GM04503 (cell line): Measurements from ENCODE around the gene AQP2.
"Not testable (repeated sequence)": the region's sequence is repeated elsewhere in the genome, so short reads cannot be mapped to it uniquely, and the experiment has no call there.

ENCODE experiments used
- DNase-seq: peaks from one replicate; pipeline ENCODE4 v3.0.0-alpha.2; 2012; ENCODE audit warnings: low read depth

AQP2 gene

DNA sequence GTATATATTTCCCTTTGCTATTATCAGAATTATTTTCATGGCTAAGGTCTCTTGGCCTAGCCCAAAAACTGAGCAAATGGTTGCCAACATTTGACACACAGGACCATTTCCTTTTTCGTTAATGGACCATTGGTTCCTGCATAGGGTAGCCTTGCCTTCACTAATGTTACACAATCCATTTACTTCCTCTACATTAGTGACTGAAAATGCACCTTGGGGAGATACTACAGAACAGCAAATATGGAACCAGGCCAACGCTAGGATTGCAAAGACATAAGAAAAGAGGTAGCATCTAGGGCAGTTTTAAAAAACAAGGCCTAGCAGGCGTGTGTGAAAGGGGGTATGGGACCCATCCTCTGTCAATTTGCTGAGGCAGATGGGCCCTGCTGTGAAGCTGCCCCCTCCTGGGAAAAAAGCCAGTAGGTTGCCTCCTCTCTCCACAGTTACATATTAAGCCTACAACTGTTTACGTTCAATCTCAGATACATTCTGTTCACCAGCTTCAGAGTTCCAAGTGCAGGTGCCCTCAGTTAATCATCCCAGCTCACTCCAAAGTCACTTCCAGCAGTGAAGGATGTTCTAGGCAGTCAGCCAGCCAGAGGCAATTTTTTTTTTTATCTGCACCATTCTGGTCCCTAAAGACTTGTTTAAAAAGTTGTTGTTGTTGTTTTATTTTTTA is 37.2 kb downstream of the AQP2 start:
- DNase-seq: no peak

- DNase-seq: not testable (repeated sequence)
Measured at GRCh38 chr12:49989400-49989799, 38.9 kb downstream of the AQP2 start.

- DNase-seq: no peak
Measured at GRCh38 chr12:49990273-49990672, 39.7 kb downstream of the AQP2 start.

- no peak for DNase-seq
Measured at GRCh38 chr12:49998453-49998852, 47.9 kb downstream of the AQP2 start.

DNA sequence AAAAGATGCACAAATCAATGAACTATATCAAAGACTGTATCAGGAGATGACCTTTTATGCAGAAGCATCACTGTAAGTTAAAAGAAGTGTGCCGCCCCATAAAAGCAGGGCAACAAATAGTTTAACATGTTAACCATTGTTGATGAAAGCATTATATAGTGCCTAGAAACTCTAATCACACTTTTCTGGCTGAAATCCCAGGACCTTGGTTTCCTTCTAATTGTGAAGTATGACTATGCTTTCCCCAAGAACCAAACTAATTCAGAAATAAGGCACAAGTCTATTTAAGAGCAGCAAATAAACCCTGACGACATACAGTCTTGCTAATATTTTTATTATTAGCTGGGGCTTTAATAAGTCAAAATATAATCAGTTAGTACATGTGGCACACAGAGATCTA is 53.1 kb downstream of the AQP2 start:
- no peak for DNase-seq

DNA sequence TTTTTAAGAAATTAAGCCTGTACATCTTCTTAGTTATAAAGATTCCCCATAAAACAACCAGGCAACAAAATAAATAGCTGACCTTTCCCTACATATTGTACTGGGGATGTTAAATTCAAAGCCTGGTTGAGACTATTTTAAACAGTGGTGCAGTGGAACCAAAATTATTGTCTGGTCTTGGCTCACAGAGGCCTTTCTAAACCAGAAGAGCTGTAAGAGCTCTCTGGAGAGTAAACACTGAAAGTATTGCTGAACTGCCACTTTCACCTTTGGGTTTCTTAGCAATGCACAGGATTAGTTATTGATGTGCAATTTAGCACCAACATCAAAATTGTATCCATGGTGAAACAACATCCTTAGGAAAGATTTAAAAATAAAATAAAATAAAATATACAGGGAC is 54.2 kb downstream of the AQP2 start:
- DNase-seq: no peak

- no peak for DNase-seq
Measured at GRCh38 chr12:50005175-50005574, 54.6 kb downstream of the AQP2 start.

DNA sequence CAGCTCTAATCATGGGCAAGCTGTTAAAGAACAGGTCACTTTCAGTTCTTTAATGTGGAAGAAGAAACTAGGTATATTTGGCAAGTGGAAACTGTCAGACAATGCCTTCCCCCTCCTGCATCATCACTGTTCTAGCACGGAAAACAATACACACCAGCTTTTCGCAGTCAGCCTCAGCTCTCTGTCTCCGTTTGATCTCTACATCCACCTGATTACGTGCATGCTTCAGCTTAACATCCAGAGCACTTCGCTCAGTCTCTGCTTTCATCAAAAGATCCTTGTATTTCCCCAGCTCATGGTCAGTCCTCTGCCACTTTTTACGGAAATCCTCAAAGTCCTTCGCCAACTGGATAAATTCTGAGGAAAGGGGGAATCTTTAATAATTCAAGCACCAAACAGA is 55.7 kb downstream of the AQP2 start:
- DNase-seq: no peak

GRCh38 chr12:50006754-50007442 is 56.4 kb downstream of the AQP2 start:
- no peak for DNase-seq
